GM18861 (cell line): ENCODE results near the gene CACNA1C.
"Not testable (repeated sequence)": the region's sequence is repeated elsewhere in the genome, so short reads cannot be mapped to it uniquely, and the experiment has no call there.

Experiments
- ATAC-seq: cut with Tn5 transposase; IDR thresholded peaks from one replicate; pipeline ENCODE4 v1.9.1; 2021; ENCODE audit not compliant: unreplicated experiment

CACNA1C gene

DNA sequence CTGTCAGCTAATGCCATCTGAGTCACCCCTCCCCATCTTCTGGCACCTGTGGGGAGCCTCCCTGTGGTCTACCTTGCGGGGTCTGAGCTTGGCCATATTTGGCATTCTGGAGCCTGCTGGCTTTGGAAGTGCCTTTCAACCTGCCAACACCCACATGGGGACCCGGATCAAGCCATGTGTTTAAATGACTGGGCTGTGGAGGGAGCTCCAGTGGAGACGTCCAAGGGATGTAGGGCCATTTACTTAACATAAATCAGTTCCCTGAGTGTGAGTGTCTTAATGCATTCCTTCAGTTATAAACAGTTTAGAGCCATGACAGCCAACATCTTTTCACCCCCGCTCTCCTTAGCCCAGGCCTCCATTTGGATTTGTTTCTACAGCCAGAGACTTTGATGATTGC lies 22.0 kb downstream of the CACNA1C start:
- ATAC-seq: no peak

DNA sequence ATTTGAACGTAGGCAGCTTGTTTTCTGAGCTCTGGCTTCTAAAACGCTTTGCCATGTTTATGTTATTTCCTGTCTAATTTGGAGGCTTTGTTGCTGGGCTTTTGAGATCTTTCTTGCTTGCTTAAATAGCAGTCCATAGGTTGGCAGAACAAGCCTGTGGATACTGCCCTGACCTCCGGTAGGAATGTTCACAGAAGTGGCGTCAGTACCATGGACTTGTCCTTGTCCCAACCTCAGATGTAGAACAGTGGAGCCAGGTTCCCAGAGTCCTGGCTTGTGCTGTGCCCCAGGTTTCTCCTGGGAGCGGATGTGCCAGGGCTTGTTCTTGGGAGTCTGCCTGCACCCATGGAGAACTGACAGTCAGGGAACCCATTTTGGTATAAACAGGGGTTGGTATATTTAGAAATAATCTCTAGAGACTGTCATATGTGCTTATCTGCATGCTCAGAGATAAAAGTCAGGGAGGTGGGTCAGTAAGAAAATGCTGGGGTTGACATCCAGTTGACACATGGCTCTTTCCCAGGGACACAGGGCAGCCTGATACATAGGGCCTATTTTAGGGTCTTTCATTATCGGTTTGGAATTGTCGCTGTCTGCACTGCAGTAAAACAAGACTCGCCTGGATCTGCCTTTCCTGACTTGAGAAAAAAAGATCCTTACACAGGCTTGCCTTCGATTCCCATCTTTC lies 22.9 kb downstream of the CACNA1C start:
- ATAC-seq: no peak

GRCh38 chr12:2076196-2076570 lies 23.4 kb downstream of the CACNA1C start:
- no peak for ATAC-seq

DNA sequence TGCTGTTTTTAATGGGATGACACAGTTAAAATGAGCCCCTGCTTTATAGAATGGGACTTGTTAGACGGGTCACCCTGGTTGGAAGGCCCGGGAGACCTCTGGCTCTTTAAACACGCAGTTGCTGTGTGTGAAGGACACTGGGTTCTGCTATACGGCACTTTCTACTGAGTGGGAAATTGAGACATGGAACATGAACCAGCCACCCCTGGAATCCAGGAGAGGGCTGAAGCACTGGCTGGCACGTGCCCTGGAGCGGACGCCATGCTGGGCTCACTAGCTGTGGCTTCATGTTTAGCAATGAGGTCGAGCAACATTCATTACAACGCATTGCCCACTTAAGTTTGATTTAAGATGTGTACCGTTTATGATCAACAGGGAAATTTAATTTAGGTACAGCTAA lies 23.9 kb downstream of the CACNA1C start:
- ATAC-seq: no peak

GRCh38 chr12:2080604-2081003 lies 27.8 kb downstream of the CACNA1C start:
- no peak for ATAC-seq

GRCh38 chr12:2082321-2082720 lies 29.5 kb downstream of the CACNA1C start:
- no peak for ATAC-seq

DNA sequence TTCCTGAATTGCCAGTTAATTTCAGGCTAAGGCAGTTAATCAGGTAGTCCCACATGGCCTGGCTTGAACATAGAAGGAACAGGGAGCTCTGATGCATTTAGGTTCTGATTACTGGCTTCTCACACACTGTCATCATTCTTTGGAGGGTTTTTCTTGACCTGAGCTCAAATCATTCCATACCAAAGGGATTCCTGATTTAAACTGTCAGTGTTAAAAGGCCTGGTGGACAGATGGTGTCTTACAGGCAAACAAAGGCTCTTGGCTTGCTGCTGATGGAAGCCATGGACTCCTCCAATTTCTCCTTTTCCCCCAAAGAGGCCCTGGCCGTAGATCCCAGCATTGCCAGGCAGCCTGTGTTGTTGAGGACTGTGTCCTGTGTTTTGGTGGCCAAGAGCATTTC lies 30.2 kb downstream of the CACNA1C start:
- ATAC-seq: no peak

GRCh38 chr12:2083561-2083960 lies 30.8 kb downstream of the CACNA1C start:
- no peak for ATAC-seq

GRCh38 chr12:2084553-2085296 lies 31.9 kb downstream of the CACNA1C start:
- no peak for ATAC-seq

DNA sequence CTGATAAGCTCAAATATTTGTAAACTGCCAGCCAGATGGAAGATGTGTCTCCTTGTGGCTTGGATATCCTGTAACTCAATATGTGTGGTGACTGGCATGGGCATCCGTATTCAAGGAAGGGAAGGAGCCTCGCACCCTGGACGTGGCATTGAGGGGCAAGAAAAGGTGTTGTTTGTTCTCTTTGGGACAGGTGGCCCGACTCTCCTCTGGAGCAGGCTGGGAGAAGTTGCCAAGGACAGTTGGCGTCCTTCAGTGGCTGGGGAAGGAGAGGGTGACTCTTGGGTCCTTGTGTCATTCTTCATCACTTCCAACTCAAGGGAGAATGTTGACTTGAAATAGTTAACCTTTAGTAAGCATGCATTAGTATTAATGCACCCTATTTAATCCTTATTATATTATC lies 39.6 kb downstream of the CACNA1C start:
- ATAC-seq: no peak

GRCh38 chr12:2092890-2093289 lies 40.1 kb downstream of the CACNA1C start:
- no peak for ATAC-seq

DNA sequence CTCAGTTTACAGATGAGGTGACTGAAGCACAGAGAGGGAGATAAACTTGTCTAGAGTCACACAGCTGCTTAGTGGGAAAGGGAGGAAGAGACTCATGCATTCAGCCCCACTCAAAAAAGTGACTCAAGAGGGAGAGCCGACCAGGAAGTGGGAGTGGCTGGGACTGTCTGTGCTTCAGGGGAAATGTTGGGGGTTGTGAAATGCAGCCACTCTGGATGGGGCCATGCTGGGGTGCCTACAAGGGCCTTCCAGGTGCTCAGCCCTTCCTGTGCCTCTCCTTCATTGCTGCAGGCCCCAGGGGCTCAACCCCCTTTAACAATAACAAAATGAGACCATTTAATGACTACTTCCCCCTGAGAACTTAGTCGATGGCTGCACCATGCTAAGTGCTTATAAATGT lies 41.8 kb downstream of the CACNA1C start:
- no peak for ATAC-seq

DNA sequence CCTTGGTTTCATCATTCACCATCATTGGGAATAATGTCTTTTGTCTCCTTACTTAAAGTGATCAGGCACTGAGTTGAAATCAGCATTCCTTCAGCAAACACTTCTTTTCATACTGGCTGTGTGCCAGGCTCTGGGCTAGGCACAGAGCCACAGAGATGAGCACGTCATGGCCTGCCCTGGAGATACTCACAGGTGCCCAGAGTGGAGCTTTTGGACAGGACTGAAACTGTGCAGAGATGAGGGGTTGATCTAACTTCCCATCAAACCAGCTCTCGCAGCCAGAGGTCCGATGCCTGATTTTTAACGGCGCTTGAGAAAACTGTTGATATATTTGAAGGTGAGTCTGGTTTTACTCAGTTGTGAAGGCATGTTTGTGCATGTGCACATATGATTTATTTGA lies 43.1 kb downstream of the CACNA1C start:
- ATAC-seq: no peak

DNA sequence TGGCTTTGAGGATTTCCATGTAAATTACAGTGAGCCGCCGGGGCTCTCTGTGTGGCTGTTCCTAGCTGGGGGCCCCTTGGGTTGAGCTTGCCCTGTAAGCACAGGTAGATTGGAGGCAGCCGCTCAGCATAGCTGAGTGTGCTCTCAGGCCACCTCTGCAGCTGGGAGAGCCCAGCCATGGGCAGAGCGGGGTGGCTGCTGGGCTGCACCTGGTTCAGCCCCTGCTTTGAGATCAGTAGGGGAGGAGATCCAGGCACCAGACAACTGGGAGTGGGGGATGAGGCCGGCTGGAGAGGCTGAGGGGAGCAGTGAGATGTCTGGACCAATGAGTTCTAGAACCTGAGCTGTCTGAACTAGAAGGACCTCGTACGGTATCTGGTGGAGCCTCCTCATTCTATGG lies 44.8 kb downstream of the CACNA1C start:
- ATAC-seq: no peak

GRCh38 chr12:2098852-2099251 lies 46.1 kb downstream of the CACNA1C start:
- ATAC-seq: no peak

GRCh38 chr12:2099595-2099994 lies 46.8 kb downstream of the CACNA1C start:
- no peak for ATAC-seq

GRCh38 chr12:2101359-2101758 lies 48.6 kb downstream of the CACNA1C start:
- ATAC-seq: no peak

DNA sequence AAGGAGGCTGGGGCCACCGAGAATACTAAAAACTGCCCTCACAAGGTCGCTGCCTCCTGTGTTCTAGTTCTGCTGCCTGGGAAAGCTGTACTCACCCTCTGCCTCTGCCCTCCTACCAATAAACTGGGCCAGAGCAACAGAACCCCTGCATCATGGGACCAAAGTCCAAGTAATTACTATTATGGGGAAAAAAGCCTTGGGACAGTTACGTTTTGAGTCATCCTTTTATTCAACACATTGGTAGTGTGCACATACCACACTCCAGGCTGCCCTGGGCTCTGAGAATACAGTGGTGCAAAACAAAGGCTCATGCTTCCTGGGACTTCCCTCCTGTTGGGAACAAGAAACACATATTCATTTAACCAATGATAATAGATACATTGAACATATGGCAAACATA lies 49.0 kb downstream of the CACNA1C start:
- no peak for ATAC-seq

GRCh38 chr12:2102736-2103135 lies 49.9 kb downstream of the CACNA1C start:
- not testable (repeated sequence) for ATAC-seq

- not testable (repeated sequence) for ATAC-seq
These were observed 52.6 kb downstream of the CACNA1C start for GRCh38 chr12:2105387-2105786.

DNA sequence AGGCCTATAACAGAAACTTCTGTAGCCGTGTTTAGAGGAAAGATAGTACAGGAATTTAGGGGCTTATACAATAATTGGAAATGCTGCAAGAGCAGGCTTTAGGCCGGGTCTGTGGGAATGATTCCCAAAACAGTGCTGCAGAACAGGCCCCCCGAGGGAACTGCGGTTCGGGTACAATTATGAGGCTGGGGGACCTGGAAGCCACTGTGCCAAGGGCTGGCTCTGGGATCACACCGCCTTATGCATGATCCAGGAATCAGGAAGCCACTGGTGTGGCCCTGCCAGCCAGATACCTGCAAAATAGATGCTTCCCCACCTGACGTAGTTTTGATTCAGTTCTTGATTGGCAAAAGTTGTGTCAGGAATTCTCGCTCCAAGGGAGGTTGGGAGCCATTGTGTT lies 55.4 kb downstream of the CACNA1C start:
- no peak for ATAC-seq

DNA sequence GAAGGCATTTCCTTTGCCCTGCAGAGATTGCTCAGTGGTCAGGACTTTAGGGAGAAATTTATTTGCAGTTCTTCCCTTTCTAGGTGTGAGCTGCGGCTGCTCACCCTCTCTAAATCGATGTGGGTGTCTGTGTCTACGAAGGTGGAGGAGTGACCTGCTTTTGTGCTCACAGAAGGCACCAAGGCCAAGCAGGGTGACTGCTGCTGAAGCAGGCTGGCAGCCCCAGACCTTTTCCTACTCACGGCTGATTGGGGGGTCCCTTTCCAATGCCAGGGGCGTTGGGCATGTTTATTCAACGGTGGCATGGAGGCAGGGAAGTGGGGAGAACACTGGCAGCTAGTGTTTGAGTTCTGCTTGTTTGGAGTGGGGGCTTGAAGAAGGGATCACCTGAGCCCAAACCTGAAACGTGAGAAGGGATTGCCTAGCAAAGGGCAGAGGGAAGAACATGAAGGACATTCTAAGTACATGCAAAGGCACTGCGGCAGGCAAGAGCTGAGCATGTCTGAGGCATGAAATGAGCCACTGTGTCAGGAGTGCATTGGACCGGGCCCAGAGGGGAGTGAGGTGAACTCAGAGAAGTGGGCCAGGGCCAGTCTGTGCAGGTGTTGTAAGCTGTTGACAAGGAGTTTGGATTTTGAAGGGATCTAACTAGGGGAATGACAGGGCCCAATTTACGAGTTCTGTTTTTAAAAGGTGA lies 56.3 kb downstream of the CACNA1C start:
- no peak for ATAC-seq
